Gastrocnemius medialis (tissue), 4 donors: ENCODE results near the gene CNTNAP1. TPM values are rescaled to one million over a fixed set of nuclear protein-coding genes. Genes with fewer than 3 reads are reported as not detected.
"Not testable (repeated sequence)": the region's sequence is repeated elsewhere in the genome, so short reads cannot be mapped to it uniquely, and the experiment has no call there.

Experiments used
- ATAC-seq, 2 donors: fragments of 150-250 bp; one replicate each; pipeline ENCODE4 v1.9.1; 2016
- DNase-seq, 2 donors: peaks; one replicate each; pipeline ENCODE4 v3.0.0-alpha.2; 2019
- H3K27ac ChIP-seq, 4 donors: fragments of 200-600 bp; sonication (generic); 1 replicate in 1 of 4; 2 replicates in 3 of 4; pipeline ENCODE4 v1.5.1; 2016 to 2018; ENCODE audit warnings: mild to moderate bottlenecking in 2 of 4, moderate library complexity in 1 of 4
- H3K27me3 ChIP-seq, 3 donors: fragments of 200-600 bp; sonication (generic) in 2 of 3; 1 replicate in 1 of 3; 2 replicates in 2 of 3; pipeline versions ENCODE4 v1.5.1 to v1.6.0; 2016 to 2019; ENCODE audit warnings: mild to moderate bottlenecking in 1 of 3, moderate library complexity in 1 of 3
- H3K36me3 ChIP-seq, 2 donors: fragments of 200-600 bp; sonication (generic) in 1 of 2; one replicate each; pipeline ENCODE4 v1.5.1; 2017 to 2018
- H3K4me1 ChIP-seq, 2 donors: fragments of 200-600 bp; sonication (generic) in 1 of 2; one replicate each; pipeline ENCODE4 v1.5.1; 2016 to 2017; ENCODE audit warnings: mild to moderate bottlenecking in 2 of 2
- H3K4me3 ChIP-seq, 4 donors: fragments of 200-600 bp; sonication (generic) in 3 of 4; 1 replicate in 1 of 4; 2 replicates in 3 of 4; pipeline ENCODE4 v1.5.1; 2016 to 2019; ENCODE audit warnings: mild to moderate bottlenecking in 2 of 4
- H3K9me3 ChIP-seq, 3 donors: fragments of 200-600 bp; sonication (generic) in 2 of 3; 1 replicate in 1 of 3; 2 replicates in 2 of 3; pipeline ENCODE4 v1.5.1; 2016 to 2019
- CTCF ChIP-seq, 5 experiments: fragments of 450-650 bp in 3 of 5; fragments of 200-600 bp in 2 of 5; sonication (generic) in 2 of 5; IDR thresholded peaks in 4 of 5; conservative IDR thresholded peaks in 1 of 5; 1 replicate in 4 of 5; 2 replicates in 1 of 5; pipeline ENCODE4 v1.5.1; 2016 to 2019; ENCODE audit warnings: antibody characterized with exemption in 5 of 5, mild to moderate bottlenecking in 3 of 5, moderate library complexity in 3 of 5
- POLR2A ChIP-seq, 2 donors: fragments of 450-650 bp; IDR thresholded peaks; one replicate each; pipeline ENCODE4 v1.6.1; 2017; ENCODE audit warnings: antibody characterized with exemption in 2 of 2, mild to moderate bottlenecking in 2 of 2, moderate library complexity in 2 of 2
- in situ Hi-C, 4 donors: fragments of 200-750 bp; cut with MboI; loops; one replicate each; pipeline versions ENCODE4 v1.15.0 to v1.8.0; 2017; ENCODE audit warnings: low sequenced_read_pairs in 4 of 4
- intact Hi-C: fragments of 100-400 bp; cut with DNase I; formaldehyde crosslinking; loops from one replicate; pipeline ENCODE4 v1.15.1; 2023; ENCODE audit warnings: low total_unique reads
- total RNA-seq, 4 donors: library from RNA; depleted of rRNA; stranded (reverse); fragments of >200 nt; gene quantifications; one replicate each; pipeline versions ENCODE4 v1.1.0 to v1.2.3, GENCODE V29; 2016

The CNTNAP1 gene
- total RNA-seq, 4 donors from 2014 or later = 0.22 to 0.41 (median 0.40) TPM

- in situ Hi-C loops (loop anchor here in 1 of 4 donors (10.0 kb wide), 1 partner anchor 46 kb away; no protein-coding TSS in a partner anchor), intact Hi-C loops (loop anchor here (2.0 kb wide), 1 partner anchor 18 kb away; no protein-coding TSS in a partner anchor)
- DNase-seq (no peak), ATAC-seq (no peak)
- no peaks in the 10 kb centered on the region for H3K27me3 ChIP-seq
- peak overlapping the region in 1 of 4 donors; percentile 53 for H3K27ac ChIP-seq
- H3K36me3 ChIP-seq = peaks cover 0 to 5% of the 10 kb centered on the region in 2 donors
- no peaks in the 10 kb centered on the region for H3K9me3 ChIP-seq
- no peak for TF ChIP-seq CTCF (IDR thresholded peaks at IDR 0.05 in 4 of 5, conservative IDR thresholded peaks at IDR 0.05 in 1 of 5)
- no peak for TF ChIP-seq POLR2A (IDR thresholded peaks at IDR 0.05)
- H3K4me3 ChIP-seq = no peak overlapping the region
- peaks cover 11 to 12% of the 10 kb centered on the region in 2 donors for H3K4me1 ChIP-seq
Measured at GRCh38 chr17:42660692-42661345, 21.5 kb upstream of the CNTNAP1 start.

GRCh38 chr17:42665581-42666001 lies 16.7 kb upstream of the CNTNAP1 start:
- H3K36me3 ChIP-seq = peaks cover 0 to 22% of the 10 kb centered on the region in 2 donors
- TF ChIP-seq POLR2A (IDR thresholded peaks at IDR 0.05) = no peak
- TF ChIP-seq CTCF (IDR thresholded peaks at IDR 0.05 in 4 of 5, conservative IDR thresholded peaks at IDR 0.05 in 1 of 5) = no peak
- H3K9me3 ChIP-seq = no peaks in the 10 kb centered on the region
- H3K4me1 ChIP-seq = peaks cover 31 to 33% of the 10 kb centered on the region in 2 donors
- no peaks in the 10 kb centered on the region for H3K27me3 ChIP-seq
- in situ Hi-C loops (loop anchor here in 1 of 4 donors (10.0 kb wide), 1 partner anchor 51 kb away; no protein-coding TSS in a partner anchor), intact Hi-C loops (loop anchor here (2.0 kb wide), 1 partner anchor 47 kb away; no protein-coding TSS in a partner anchor)
- no peak for ATAC-seq
- DNase-seq = no peak
- H3K4me3 ChIP-seq = no peak overlapping the region
- H3K27ac ChIP-seq = peak overlapping the region; percentile 50 to 93 (median 80)

GRCh38 chr17:42666126-42666525 lies 16.2 kb upstream of the CNTNAP1 start:
- in situ Hi-C loops = loop anchor here in 1 of 4 donors (10.0 kb wide), 1 partner anchor 51 kb away; no protein-coding TSS in a partner anchor
- not testable (repeated sequence) for ATAC-seq
- H3K4me1 ChIP-seq = peaks cover 28 to 33% of the 10 kb centered on the region in 2 donors

GRCh38 chr17:42667088-42667951 lies 15.0 kb upstream of the CNTNAP1 start:
- in situ Hi-C loops = loop anchor here in 1 of 4 donors (10.0 kb wide), 1 partner anchor 53 kb away; no protein-coding TSS in a partner anchor

More at GRCh38 chr17:42666126-42666525, 16.2 kb upstream of the CNTNAP1 start:
- DNase-seq, H3K27me3 ChIP-seq, H3K4me3 ChIP-seq, H3K9me3 ChIP-seq: not testable (repeated sequence)
- Histone ChIP-seq H3K36me3 (peaks cover 0 to 27% of the 10 kb centered on the region in 2 donors), H3K27ac (peak overlapping the region; percentile 82 to 93 (median 89))
- intact Hi-C loops = loop anchor here (2.0 kb wide), 1 partner anchor 47 kb away; no protein-coding TSS in a partner anchor

More at GRCh38 chr17:42667088-42667951, 15.0 kb upstream of the CNTNAP1 start:
- intact Hi-C loops = loop anchor here (2.0 kb wide), 1 partner anchor 49 kb away; no protein-coding TSS in a partner anchor
- peak overlapping the region; percentile 82 to 93 (median 89) for H3K27ac ChIP-seq
- no peak overlapping the region for H3K4me3 ChIP-seq
- peaks cover 0 to 39% of the 10 kb centered on the region in 2 donors for H3K36me3 ChIP-seq
- no peak for TF ChIP-seq CTCF (IDR thresholded peaks at IDR 0.05 in 4 of 5, conservative IDR thresholded peaks at IDR 0.05 in 1 of 5)
- DNase-seq (peak; percentile 76 to 90), ATAC-seq (peak; percentile 88 to 92)
- H3K4me1 ChIP-seq = peaks cover 31 to 33% of the 10 kb centered on the region in 2 donors
- H3K9me3 ChIP-seq = no peaks in the 10 kb centered on the region
- no peaks in the 10 kb centered on the region for H3K27me3 ChIP-seq
